NCI-H2171 (cell line): ENCODE measurements around the gene NKX3-2.

Experiments used
- DNase-seq: peaks from one replicate; lab custom pipeline; 2025; lab: John Stamatoyannopoulos, UW

NKX3-2 gene

GRCh38 chr4:13530823-13531624, 13.3 kb downstream of the NKX3-2 start:
- no peak for DNase-seq

- no peak for DNase-seq
Observed at GRCh38 chr4:13529128-13529919, 15.0 kb downstream of the NKX3-2 start.

DNA sequence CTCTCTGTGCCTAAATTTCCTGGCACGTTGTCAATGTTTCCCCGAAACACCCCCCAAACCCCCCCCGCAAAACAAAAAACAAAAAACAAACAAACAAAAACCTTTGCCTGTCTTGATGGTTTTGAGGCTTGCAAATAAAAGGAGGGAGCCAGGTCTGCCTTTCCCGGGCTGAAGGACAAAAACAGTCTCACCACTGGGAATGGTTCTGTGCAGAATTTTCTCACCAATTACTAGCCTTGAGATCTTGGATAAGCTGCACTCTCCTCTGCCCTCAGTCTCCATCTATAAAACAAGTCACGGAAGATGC, 15.5 kb downstream of the NKX3-2 start:
- DNase-seq: no peak

GRCh38 chr4:13527981-13528820, 16.1 kb downstream of the NKX3-2 start:
- DNase-seq: no peak

GRCh38 chr4:13527192-13527980, 16.9 kb downstream of the NKX3-2 start:
- no peak for DNase-seq

GRCh38 chr4:13526658-13527057, 17.6 kb downstream of the NKX3-2 start:
- no peak for DNase-seq

DNA sequence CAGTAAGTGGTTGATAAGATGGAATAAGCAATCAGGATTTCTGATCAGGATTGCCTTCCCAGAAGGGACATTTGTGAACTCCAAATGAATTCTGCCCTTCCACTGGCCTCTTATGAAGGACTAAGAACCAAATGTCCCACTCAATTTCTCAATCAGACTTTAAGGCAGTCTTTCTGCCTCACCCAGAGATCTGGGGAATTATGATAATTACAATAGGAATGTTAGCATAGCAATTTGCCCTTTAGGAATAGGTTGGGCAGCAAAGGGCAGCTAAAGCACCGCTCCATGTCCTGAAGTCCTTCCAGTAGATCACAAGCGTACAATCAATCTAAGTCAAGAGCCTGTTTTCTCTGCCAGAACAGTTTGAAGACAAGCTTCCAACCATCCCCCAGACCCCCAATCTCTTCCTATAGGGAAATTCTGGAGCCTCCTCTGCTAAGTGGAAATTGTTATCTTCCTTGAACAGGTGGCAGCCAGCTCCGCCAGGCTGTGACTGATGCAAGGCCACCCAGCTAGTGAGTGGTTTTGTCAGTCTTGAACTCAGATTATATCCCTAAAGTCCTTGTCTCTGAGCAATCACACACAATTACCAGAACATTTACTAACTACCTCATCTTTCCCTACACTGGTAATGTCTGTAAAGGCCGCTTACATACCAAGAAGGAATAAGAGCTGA, 18.6 kb downstream of the NKX3-2 start:
- no peak for DNase-seq

DNA sequence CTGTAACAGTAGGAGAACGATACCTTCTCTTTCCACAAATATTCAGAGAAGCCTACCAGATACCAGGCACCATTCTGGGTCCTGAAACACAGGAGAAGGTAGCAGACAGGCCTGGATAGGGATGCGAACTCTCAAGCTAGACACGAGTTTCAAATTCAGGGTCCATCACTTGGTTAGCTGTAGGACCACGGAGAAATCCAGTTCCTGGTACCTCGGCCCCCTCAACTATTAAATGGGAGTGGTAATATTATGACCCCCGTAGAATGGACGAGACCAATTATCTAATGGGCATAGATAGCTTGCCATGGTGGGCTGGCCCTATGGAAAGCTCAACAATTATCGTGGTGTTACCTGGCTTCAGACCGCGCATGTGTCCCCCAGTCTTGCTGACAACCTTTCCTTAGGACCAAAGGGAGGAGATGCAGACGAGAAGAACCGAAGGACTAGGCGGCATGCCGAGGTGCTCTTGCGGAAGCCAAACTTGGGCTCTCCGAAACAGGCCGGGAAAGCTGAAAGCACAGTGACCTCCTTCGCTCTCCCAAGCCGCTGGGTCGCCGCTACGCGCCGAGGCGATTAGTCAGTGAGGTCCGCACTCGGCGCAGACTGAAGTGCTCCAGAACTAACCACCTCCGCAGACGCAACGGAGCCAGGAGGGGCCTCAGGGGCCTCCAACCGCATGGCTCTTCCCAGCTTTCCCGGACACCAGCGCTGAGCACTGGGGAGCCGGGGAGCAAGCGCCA, 19.6 kb downstream of the NKX3-2 start:
- DNase-seq: no peak

DNA sequence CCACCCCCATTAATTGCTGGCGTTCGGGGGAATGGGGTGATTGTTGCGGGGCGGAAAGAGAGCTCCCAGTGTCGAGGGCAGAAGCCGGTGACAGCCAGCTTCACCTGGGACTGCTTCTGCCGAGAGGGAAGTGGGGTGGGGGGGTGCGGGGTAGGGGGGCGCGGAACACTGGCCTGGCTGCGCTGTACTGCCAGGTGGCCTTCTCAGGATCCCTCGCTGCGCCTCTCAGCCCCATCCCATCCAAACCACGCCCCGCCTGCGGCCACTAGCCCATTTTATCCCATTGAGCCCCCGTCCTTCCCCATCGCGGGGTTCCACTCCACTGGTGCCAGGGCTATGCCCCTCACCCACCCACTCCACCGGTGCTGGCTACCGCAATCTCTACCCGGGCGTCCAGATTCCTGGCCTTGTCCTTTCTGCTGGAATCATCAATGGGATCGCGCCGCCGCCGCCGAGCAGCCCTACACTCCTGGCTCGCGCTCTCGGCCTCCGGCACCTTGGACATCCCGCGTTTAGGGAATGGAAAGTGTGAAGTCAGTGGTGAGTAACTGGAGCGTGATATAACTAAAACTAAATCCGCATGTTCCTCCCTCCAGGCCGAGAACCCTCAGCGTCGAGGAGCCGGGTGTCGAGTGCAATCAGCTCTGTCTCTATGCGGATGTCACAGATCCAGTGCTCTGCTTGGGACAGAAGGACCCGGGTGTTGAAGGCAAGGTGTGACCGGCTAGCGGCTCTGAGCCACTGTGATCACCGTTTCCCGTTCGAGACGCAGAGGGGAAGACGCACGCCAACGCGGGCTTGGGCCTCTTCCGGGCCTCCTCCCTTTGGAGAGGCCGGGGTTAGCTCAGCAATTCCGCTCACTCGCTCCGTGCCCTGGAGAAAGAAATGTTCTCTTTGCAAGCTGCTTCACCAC, 20.5 kb downstream of the NKX3-2 start:
- no peak for DNase-seq

GRCh38 chr4:13523105-13523477, 21.2 kb downstream of the NKX3-2 start:
- DNase-seq: no peak

DNA sequence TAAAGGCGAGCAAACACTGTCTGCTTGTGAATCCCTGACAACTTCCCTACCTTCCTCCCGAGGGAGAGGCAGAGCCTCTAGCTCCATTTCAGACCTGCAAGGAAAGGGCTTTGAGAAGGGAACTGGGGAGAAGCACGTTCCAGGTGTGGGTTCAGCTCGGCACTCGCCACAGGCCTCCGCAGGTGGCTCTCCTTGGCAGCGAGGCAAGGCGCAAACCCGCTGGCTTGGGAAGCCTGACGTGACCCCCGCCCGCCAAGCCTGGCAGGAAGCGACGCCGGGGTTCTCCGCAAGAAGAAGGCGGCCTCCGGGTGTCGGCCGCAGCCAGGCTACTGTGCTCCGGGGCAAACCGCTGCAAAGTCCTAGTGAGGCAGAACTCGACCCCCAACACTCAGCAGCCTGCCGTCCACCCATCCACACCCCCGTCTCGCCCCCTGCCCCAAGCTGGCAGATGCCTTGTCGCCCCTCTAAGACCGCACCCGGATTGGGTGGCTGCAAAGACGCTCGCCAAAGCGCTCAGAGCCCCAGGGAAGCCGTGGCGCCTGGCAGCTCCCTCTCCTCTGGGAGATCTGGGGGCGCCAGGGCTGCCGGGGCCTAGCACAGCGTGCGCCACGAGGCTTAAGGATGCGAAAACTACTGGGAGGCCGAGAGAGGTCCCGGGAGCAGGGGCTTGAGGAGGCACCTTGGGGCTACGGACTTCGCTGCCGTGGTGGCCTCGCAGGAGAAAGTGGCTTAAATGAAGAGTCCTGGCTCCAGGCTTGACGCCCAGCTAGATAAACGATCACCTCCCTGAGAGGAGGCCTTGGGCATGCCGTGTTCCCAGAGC, 21.8 kb downstream of the NKX3-2 start:
- DNase-seq: no peak

DNA sequence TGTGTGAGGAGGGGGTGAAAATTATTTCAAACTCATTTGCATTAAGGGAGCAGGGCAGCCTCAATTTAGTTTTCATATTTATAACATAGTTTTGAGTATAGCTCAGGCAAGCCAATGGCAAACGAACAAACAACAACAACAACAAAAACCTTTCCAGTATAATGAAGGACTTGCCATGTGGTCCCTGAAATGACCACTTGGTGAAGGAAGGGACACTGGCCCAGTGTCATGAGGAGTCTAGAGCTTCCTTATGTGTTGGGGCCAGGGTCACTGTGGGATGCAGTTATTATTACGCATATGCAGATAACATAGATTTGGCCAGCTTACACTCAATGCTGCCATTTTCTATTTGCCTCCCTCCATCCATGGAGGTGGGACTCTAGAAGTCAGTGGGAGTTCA, 23.3 kb downstream of the NKX3-2 start:
- no peak for DNase-seq

- no peak for DNase-seq
Observed at GRCh38 chr4:13516315-13516860, 27.9 kb downstream of the NKX3-2 start.

DNA sequence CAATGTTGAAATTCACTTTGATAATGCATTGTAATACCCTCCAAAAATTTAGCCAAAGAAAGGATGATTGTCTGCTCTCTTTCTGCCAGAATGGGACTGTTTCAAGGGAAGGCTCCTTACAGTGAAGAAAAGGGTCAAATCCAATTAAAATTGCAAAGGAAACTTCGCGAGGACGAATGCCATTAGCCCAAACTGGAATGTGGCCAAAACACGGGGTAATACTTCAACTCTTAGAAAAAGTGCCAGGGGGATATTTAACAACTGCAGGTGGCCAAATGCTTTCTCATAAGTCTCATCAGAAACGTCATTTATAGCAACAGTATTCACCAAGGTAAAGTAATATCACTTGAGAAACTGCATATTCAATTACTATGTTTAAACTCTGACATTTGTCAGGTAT, 29.0 kb downstream of the NKX3-2 start:
- no peak for DNase-seq

DNA sequence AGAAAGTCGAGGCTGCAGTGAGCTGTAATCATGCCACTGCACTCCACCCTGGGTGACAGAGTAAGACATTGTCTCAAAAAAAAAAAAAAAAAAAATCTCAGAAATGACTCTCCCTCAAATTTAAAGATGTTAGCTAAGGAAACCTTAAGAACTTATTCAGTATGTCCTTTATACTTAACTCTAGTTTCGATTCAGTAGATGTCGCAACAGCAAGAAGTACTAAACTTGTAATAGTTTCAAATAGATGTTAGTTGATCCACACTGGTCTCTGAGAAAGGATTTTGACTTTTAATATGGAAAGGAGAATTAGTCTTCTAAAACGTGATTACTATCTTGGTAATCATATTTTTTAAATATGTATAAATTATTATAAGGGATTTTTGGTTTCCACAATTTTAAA, 29.6 kb downstream of the NKX3-2 start:
- no peak for DNase-seq

DNA sequence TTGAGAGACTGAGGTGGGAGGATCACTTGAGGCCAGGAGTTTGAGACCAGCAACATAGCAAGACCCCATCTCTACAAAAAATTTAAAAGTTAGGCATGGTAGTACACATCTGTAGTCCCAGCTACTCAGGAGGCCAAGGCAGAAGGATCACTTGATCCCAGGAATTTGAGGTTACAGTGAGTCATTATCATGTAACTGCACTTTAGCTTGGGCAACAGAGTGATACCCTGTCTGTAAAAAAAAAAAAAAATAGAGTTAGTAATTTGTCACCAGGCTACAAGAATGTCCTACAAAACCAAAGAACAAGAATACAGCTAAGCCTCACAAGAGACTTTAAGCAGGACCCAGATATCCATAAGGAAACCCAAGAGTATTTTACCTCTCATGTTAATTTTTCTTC, 33.2 kb downstream of the NKX3-2 start:
- DNase-seq: no peak

GRCh38 chr4:13509442-13509841, 34.9 kb downstream of the NKX3-2 start:
- DNase-seq: no peak

GRCh38 chr4:13504374-13504773, 39.9 kb downstream of the NKX3-2 start:
- DNase-seq: no peak
